GM12891 (cell line): Measurements from ENCODE around the gene SDC3.

Experiments
- DNase-seq: peaks from one replicate; pipeline ENCODE4 v3.0.0; 2011; ENCODE audit warnings: low spot score; ENCODE audit not compliant: insufficient read length
- FAIRE-seq: peaks from 2 replicates; lab custom pipeline; 2011; peaks lifted over from hg19 to GRCh38; lab: Jason Lieb, UNC
- PAX5 ChIP-seq: IDR thresholded peaks from 2 replicates; pipeline ENCODE4 v1.6.1; 2011; ENCODE audit warnings: low read length, moderate library complexity, mild to moderate bottlenecking; ENCODE audit not compliant: insufficient read depth, severe bottlenecking
- POLR2A ChIP-seq: IDR thresholded peaks from 2 replicates; pipeline ENCODE4 v1.6.1; 2011; ENCODE audit warnings: low read depth, low read length, control low read depth
- POLR2AphosphoS5 ChIP-seq: IDR thresholded peaks from 2 replicates; pipeline ENCODE4 v1.6.1; 2011; ENCODE audit warnings: low read depth, low read length, control low read depth
- POU2F2 ChIP-seq: IDR thresholded peaks from 2 replicates; pipeline ENCODE4 v1.6.1; 2011; ENCODE audit warnings: low read depth, mild to moderate bottlenecking, control low read depth, low read length, moderate library complexity
- SPI1 ChIP-seq: IDR thresholded peaks from 2 replicates; pipeline ENCODE4 v1.6.1; 2011; ENCODE audit warnings: low read depth, low read length, control low read depth
- TAF1 ChIP-seq: IDR thresholded peaks from 2 replicates; pipeline ENCODE4 v1.6.1; 2011; ENCODE audit warnings: low read depth, low read length, control low read depth

SDC3 gene

DNA sequence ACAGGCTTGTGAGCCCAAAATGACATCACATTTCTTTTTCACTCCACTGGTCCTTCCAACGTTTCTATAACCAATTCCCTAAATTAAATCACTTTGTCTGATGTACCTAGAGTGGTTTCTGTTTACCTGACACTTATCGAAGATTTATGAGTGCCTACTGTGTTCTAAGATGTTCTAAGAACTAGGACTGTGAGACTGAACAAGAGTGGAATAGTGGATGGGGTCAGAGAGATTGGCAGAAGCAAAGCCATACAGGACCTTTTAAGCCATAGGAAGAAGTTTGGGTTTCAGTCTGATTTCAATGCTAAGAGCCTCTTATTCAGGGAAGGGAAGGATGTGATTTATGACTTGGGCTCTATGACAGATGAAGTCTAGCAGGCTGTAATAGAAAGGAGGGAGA, 78.7 kb downstream of the SDC3 start:
- DNase-seq (no peak), FAIRE-seq (no peak)
- no peak for TF ChIP-seq POLR2A
- TF ChIP-seq PAX5: no peak
- TF ChIP-seq TAF1: no peak
- TF ChIP-seq SPI1: no peak

DNA sequence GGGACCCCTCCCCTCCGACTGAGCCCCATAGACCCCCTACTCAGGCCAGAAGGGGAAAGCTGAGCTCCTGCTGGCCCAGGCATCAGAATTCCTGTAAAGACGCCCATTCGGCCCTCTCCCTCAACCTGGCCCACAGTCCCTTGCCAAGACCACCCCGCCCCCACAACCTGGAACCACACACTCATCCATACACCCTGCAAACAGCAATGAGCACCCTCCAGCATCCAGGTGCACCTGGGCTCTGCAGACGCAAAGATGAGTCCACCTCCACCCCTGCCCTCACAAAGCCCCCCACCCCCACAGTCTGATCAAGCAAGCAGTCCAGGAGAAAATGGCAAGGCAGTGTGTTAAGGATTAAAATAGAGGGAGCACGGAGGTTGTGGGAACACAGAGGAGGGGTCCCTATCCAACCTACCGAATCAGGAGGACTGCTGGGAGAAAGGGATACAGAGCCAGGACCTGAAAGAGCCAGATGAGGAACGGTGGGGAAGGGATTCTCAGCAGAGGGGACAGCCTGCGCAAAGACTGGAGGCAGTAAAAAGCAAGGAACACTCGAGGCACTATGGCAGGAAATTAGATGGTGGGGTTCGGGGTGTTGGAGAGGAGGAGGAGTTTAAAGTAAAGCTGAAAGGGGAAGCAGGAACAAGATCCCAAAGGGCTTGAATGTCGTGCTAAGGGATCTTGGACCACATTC, 83.7 kb downstream of the SDC3 start:
- FAIRE-seq (no peak), DNase-seq (no peak)
- no peak for TF ChIP-seq POLR2AphosphoS5
- TF ChIP-seq POLR2A: no peak
- no peak for TF ChIP-seq TAF1
- TF ChIP-seq PAX5: no peak
- no peak for TF ChIP-seq POU2F2

DNA sequence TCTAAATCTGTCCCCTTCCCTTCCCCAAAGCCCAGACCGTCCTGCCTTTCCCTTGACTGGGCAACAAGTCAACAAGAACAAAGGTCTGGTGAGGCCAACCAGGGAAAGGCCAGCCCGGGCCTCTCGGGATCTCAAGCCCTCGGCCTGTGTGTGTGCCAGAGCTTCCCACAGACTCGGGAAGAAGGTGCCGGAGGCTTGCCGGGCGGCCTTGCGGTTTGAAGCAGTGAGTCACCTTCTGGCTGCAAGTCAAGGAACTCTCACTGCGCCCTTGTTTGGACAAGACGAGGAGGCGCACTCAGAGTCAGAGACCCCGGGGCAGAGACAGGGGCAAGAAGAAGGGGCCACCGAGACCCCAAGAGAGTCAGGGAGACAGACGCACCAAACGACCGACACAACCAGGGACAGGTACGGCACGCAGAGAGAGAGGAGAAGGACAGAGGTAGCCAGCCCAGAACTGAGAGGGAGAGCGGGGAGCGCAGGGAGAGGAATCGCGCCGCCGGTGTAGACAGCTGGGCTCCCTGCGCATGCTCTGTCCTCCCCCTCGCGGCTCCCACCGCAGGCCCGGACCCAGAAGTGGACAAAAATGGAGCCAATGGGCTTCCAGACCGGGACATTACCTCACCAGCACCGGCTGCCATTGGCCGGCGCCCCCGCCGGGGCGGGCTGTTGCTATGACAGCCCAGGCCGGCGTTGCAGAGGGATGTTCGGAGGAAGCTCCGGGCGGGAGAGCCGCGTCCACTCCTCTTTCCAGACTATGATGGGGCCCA, 84.4 kb downstream of the SDC3 start:
- peak; percentile 96 for DNase-seq
- FAIRE-seq: peak; percentile 95
- TF ChIP-seq PAX5 (no peak), SPI1 (no peak)

DNA sequence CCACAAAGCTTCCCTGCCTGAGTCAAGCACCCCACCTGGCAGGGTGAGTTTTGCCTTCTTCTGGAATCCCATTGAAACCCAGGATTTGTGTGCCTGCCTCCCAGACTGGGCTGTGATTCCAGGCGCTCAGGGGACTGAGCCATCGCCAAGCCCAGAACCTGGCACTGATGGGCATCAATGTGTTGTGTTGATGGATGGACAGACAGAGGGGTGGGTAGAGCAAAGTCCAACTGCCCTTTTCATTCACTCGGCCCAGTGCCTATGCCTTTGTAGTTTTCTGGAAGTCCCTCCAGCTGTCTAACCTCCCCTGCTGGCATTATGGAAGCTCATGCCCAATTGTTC, 85.0 kb downstream of the SDC3 start:
- DNase-seq: no peak
- FAIRE-seq: no peak
- TF ChIP-seq POLR2AphosphoS5: no peak
- TF ChIP-seq POU2F2: no peak
- TF ChIP-seq TAF1: no peak

DNA sequence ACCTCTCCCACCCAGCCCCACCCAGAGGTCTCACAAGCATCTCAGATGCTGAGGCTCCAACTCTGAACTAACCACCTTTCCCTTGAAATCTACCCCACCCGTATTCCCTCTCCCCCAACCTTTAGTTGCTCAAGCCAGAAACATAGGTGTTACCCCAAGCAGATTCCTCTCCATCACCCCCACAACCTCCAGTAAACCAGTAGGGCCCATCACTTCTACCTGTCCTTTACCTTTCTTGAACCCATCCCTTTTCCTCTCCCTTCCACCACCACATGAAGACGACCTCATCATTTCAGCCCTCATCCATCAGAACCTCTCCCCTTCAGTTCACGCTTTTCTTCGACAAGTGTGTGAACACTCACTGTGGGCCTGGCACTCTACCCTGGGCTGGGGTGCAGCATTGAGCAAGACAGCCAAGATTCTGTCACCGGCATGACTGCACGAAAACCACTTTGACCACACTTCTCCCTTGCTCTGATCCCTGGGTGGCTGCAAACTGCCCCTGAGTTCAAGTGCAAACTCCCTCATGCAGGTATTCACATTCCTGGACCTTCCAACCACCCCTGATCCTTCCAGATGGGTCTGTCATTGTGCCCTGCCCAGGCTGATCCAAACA, 85.5 kb downstream of the SDC3 start:
- FAIRE-seq (no peak), DNase-seq (no peak)
- TF ChIP-seq SPI1: no peak
- no peak for TF ChIP-seq POU2F2
- no peak for TF ChIP-seq PAX5

DNA sequence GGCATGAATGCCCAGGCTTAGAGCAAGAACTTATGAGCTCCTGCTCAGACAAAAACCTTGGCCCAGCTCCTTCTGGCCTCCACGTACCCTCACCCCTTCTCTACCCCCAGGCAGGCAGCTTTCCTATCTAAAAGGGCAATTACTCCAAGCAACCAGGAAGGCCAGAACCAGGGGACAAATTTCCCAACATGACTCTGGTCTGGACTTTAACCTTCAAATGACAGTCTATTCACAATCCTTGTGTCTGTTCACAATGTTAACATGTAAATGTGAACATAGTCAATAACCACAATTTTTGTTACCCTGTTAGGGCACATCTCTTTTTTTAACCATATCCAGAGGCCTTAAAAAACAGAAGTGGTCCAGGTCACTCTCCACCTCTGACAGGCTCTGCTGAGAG, 86.6 kb downstream of the SDC3 start:
- no peak for TF ChIP-seq POLR2AphosphoS5
- no peak for TF ChIP-seq POU2F2
- TF ChIP-seq SPI1: no peak
- no peak for TF ChIP-seq PAX5
- no peak for TF ChIP-seq TAF1
- TF ChIP-seq POLR2A: no peak

DNA sequence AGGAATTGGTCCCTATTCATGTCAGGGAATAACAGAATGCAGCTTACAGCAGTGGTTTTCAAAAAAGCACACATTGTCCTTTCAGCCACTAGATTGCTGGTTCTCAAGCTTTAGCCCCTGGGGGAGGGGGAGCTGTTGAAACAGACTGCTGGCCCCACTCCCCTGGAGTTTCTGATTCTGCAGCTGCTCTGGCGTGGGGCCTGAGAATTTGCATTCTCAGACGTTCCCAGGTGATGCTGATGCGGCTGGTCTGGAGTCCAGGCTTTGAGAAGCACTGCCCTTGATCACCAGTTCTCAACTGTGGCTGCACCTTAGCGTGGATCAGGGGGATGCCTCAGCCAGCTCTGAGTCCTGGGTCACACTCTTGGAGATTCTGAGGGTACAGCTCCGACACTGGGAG, 88.3 kb downstream of the SDC3 start:
- FAIRE-seq (no peak), DNase-seq (no peak)
- TF ChIP-seq POLR2A (no peak), SPI1 (no peak), POU2F2 (no peak), POLR2AphosphoS5 (no peak)

More for the DNA sequence above, 86.6 kb downstream of the SDC3 start:
- FAIRE-seq (no peak), DNase-seq (no peak)
